HG02588 (cell line): ENCODE data around the gene PPP6R2.
"Not testable (repeated sequence)": the region's sequence is repeated elsewhere in the genome, so short reads cannot be mapped to it uniquely, and the experiment has no call there.

ENCODE experiments used
- ATAC-seq: cut with Tn5 transposase; IDR thresholded peaks from one replicate; pipeline ENCODE4 v1.9.1; 2021; ENCODE audit warnings: mild to moderate bottlenecking, moderate library complexity; ENCODE audit not compliant: unreplicated experiment

The PPP6R2 gene

GRCh38 chr22:50422961-50423815 is 80.1 kb downstream of the PPP6R2 start:
- no peak for ATAC-seq

DNA sequence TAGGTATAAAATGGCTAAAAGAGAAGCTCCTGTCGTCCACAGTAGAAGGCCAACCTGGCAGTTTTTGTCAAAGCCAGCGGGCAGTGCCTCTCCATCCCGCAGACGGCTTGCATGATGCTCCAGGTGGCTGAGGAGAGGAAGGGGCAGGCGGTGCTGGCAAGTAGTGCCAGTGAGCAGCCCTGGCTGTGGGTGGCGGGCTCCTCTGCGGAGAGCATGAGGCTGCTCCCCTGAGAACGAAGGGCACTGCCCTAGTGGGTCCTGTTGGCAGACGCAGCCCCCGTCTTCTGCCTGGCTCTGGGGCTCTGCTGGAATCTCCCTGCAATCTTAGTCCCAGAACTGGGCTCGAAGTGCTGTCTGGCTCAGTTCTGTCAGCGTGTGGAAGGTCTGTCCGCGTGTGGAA is 80.8 kb downstream of the PPP6R2 start:
- no peak for ATAC-seq

- no peak for ATAC-seq
Observed at GRCh38 chr22:50425179-50425916, 82.2 kb downstream of the PPP6R2 start.

DNA sequence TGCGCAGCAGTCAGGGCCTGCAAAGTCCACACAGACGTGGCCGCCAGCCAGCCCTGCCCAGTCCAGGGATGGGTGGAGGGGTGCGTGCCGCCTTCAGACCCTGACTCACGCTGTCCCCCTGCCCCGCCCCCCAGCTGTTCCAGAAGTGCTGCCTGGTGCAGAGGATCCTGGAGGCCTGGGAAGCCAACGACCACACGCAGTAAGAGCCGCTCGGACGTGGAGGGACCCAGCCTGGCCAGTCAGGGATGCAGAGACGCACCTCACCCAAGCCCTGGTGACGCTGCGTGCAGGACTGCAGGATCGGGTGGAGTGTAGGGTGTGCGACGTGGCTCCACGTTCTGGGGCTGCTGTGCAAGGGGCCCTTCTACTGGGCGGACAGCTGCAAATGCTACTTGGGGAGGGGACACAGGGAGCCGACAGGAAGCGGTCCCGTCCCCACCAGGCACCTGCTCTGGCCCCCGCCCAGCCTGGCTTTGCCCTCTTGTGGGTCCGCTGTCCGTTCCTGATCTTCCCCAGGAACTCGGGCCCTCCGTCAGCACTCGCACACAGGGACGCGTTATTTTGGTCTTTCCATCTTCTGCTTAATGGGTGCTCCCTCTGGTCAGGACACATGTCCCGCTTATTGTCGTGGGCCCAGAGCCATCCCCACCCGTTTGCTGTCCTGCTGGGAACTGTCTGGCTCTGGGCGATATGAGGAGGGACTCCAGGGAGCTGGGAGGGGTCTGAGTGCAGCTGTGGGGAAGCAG is 89.2 kb downstream of the PPP6R2 start:
- ATAC-seq, result no peak

DNA sequence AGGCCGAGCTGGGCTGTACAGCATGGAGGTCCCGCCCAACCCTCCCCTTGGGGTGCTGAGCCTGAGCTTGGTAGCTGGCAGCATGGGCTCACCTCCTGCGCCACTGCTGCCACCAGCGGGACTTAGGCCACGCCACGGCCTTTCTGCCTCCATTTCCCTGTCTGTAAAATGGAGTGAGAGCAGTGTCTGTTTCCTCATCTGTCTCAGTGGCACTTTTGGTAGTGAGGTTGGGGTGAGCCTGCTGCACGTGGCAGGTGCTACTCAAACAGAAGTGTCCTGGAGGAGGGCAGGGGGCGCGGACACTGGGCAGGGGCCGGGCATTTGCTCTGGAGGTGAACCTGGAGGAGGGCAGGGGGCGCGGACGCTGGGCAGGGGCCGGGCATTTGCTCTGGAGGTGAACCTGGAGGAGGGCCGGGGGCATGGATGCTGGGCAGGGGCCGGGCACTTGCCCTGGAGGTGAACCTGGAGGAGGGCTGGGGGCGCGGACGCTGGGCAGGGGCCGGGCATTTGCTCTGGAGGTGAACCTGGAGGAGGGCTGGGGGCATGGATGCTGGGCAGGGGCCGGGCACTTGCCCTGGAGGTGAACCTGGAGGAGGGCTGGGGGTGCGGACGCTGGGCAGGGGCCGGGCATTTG is 89.9 kb downstream of the PPP6R2 start:
- ATAC-seq, result not testable (repeated sequence)

GRCh38 chr22:50434849-50435248 is 91.7 kb downstream of the PPP6R2 start:
- ATAC-seq, result no peak

DNA sequence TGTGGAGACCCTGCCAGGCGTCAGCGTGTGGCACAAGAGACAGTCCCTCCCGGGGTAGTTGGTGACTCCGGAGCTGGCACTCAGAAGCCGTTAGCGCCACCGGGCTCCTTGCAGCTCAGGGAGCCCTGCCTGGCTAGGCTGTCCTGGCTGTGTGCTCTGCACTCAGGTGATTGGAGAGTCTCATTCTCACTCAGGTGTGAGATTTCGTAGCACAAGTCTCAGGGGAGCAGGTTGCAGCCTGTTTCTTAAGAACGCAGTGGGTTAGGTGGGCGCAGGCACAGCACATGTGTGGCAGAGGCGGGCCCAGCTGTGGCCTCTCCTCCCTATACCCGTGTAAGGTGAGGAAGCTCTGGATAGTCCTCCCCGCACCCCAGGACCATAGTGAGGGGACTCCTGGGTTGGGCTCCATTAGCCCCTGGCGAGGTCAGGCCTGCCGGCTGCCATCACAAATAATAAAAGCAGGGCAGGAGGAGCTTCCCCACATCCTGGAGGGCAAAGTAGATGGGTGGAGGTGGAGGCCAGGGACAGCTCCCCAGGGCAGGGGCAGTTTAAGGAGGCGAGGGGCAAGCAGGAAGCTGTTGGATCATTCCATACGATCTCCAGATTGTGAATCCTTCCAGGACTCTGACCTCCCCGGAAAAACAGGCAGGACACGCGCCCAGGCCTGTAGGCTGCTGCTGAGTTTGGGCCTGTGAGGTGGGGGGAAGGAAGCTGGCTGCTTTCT is 92.3 kb downstream of the PPP6R2 start:
- no peak for ATAC-seq

DNA sequence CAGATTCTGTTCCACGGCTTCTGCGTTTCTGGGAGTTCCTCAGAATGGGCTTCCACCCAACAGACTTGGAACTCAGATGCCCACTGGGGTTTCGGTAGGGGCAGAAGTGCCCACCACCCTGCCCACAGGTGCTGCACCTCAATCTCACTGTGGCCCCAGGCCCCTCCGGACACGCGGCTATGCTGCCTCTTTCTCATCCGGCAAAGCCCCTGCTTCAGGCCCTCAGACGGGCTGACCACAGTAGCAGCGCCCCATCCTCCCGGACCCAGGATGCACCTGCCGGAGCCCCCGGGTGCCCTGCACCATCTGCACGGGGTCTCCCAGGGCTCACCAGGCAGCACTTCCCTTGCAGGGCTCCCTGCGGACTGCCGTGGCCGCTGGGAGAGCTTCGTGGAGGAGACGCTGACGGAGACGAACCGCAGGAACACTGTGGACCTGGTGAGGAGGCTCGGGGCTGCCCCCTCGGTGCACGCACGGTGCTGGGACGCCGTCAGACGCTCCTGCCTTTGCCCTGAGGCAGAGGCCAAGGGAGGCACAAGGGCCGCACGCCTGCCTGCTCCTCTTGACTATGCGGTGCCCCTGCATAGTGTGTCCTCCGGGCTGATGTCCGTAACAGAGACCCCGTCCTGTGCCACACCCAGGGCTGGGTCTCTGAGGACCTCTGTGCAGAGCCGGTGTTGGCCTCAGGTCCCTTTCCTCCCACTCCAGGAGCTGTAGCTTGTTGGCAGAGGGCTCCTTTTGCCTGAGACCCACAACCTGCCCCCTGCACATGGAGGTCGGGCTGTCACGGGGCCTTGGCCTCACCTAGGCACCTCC is 93.1 kb downstream of the PPP6R2 start:
- ATAC-seq, result no peak

DNA sequence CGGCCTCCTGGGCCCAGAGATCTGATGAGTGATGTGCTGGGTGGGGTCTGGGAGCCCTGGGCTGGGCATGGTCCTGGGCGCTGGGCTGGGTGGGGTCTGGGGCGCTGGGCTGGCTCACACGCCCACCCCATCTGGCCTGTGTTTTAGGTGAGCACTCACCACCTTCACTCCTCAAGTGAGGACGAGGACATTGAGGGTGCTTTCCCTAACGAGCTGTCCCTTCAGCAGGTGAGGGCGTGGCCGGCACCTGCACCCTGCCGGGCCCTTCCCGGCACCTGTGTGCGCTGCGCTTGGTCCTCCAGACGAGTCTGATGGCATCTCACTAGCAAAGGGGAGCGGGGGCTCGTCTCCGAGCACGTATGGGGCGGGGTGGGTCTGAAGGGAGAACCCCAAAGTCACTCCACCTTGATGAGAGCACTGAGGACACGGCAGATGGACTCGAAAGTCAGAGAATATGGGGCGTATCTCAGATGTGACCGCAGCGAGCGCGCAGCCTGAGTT is 93.8 kb downstream of the PPP6R2 start:
- no peak for ATAC-seq

- ATAC-seq, result no peak
Observed at GRCh38 chr22:50437511-50438304, 94.6 kb downstream of the PPP6R2 start.

GRCh38 chr22:50438305-50439275 is 95.5 kb downstream of the PPP6R2 start:
- no peak for ATAC-seq

- no peak for ATAC-seq
Observed at GRCh38 chr22:50439314-50439870, 96.3 kb downstream of the PPP6R2 start.

DNA sequence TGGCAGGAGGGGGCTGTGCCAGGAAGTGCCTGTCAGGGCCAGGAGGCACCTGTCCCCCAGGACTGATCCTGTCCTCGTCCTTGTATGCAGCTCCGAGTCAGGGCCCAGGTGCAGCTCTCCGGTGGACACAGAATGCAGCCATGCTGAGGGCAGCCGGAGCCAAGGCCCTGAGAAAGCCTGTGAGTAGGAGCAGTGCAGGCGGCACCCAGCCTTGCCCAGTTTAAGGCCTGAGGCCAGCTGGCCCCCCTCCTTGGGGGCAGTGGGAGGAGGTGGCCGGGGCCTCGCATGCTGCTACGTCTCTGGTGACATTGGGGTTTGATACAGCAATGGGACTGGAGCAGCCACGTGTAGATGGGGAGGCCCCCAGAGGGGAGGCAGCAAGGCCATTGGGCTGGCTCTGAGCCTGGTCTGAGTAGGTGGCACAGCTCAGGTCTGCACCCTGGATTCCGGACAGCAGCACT is 96.8 kb downstream of the PPP6R2 start:
- ATAC-seq, result no peak

DNA sequence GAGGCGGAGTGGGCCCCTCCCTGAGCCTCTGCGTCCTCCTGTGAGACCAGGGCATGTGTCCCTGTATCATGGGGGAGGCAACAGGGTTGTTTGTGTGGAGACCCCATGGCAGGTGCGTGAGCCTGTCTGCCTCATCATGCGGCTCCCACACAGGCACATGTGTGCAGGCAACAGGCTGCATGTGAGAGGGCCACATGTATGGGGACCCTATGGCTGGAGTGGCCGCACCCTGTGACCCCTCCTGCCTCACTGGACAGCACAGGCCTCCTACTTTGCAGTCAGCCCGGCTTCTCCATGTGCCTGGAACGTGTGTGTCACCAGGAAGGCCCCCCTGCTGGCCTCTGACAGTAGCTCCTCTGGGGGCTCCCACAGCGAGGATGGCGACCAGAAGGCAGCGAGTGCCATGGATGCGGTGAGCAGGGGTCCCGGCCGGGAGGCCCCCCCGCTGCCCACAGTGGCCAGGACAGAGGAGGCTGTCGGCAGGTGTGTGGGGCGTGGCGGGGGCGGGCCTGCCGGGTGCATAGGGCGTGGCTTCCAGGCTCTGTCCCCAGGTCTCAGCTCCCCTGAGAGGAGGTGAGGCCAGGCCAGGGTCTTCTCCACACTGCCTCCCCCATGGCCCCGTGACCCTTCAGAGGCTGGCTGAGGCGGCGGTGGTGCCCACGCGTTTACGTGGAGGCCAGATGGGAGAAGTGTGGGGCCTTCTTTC is 97.6 kb downstream of the PPP6R2 start:
- no peak for ATAC-seq

DNA sequence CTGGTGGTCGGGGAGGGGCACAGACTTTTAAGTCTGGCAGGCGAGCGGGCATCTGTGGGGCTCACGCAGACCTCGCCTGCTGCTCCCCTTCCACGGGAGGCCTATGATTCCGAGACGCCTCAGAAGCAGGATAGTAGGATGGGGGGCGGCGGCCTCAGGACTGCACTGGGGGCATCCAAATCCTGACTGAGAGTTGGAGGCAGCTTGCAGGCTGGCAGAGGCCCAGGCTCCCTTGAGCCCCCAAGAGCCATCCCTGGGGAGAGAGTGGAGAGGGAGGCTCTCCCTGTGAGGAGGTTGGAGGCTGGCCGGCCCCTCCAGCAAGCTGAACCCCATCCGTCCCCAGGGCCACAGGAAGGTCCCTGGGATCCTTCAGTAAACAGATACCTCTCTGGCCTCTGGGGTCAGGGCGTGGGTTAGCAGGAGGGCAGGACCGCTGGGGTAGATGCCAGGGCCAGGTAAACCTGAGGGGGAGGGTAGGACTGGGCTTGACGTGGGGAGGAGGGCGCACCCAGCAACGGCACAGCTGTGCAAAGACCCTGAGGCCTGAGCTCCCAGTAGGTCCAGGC is 98.4 kb downstream of the PPP6R2 start:
- no peak for ATAC-seq

DNA sequence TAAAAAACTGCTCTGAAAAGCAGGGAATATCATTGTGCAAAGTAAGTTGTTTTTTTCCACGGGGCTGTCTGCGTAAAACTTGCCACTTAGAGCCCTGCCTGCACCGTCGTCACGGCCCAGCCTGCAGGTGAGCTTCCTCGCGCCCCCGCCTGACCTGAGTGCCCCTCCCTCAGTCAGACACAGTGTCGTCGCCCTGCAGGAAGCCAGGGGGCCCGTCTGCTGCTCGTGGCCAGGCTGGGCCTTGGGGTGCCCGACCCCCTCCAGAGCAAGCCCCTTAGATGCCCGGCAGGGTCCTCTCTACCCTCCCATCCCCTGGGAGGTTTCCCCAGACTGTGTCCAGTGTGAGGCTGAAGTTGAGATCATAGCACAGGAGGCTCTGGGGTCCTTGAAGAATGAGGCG is 100.1 kb downstream of the PPP6R2 start:
- ATAC-seq, result no peak
